ENCODE results near the gene BTNL2.
"Not testable (repeated sequence)": the region's sequence is repeated elsewhere in the genome, so short reads cannot be mapped to it uniquely, and the experiment has no call there.

The BTNL2 gene

DNA sequence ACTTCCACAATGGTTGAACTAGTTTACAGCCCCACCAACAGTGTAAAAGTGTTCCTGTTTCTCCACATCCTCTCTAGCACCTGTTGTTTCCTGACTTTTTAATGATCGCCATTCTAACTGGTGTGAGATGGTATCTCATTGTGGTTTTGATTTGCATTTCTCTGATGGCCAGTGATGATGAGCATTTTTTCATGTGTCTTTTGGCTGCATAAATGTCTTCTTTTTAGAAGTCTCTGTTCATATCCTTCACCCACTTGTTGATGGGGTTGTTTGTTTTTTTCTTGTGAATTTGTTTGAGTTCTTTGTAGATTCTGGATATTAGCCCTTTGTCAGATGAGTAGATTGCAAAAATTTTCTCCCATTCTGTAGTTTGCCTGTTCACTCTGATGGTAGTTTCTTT lies 47.8 kb downstream of the BTNL2 start:
- not testable (repeated sequence) for DNase-seq

DNA sequence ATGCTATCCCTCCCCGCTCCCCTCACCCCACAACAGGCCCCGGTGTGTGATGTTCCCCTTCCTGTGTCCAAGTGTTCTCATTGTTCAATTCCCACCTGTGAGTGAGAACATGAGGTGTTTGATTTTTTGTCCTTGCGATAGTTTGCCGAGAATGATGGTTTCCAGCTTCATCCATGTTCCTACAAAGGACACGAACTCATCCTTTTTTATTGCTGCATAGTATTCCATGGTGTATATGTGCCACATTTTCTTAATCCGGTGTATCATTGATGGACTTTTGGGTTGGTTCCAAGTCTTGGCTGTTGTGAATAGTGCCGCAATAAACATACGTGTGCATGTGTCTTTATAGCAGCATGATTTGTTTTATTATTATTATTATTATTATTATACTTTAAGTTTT lies 48.4 kb downstream of the BTNL2 start:
- DNase-seq: not testable (repeated sequence)

DNA sequence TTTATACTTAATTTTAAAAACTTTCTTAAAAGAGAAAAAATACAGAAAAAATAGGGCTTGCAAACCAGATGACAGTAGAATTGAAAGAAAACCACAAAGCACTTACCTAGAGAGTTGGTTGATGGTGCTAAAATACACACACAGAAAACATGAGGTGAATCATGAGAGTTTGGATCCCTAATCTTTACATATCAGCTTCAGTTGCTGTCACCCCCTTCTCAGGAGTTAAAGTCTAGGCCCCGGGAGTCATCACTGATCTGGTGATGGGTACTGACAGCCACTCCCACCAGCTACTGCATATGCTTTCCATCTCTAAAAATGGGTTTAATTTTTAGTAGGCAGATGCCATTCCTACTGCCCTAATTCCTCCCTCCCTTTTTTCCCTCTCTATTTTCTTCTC lies 52.0 kb downstream of the BTNL2 start:
- no peak for DNase-seq

DNA sequence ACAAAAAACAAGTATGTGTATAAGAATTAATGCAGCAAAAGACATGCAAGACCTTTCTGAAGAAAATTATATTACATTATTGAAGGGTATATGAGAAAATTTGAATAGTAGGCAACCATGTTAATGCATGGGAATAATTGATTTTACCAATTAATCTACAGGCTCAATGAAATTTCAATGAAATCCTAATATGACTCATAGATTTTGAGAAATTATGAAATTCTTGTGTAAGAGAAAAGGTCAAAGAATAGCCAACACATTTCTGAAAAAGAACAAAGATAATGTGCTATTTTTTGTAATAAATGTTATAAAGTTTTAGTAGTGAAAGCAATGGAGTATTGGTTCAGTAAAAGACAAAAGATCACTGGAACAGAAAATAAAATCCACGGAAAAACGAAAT lies 53.6 kb downstream of the BTNL2 start:
- DNase-seq: no peak

All from activated T-cell treated with anti-CD3 and anti-CD28 coated beads, Interleukin-2, amount 50 U/mL, for 48 hours (primary cell).